ENCODE results near the gene SMARCB1.

SMARCB1 gene

DNA sequence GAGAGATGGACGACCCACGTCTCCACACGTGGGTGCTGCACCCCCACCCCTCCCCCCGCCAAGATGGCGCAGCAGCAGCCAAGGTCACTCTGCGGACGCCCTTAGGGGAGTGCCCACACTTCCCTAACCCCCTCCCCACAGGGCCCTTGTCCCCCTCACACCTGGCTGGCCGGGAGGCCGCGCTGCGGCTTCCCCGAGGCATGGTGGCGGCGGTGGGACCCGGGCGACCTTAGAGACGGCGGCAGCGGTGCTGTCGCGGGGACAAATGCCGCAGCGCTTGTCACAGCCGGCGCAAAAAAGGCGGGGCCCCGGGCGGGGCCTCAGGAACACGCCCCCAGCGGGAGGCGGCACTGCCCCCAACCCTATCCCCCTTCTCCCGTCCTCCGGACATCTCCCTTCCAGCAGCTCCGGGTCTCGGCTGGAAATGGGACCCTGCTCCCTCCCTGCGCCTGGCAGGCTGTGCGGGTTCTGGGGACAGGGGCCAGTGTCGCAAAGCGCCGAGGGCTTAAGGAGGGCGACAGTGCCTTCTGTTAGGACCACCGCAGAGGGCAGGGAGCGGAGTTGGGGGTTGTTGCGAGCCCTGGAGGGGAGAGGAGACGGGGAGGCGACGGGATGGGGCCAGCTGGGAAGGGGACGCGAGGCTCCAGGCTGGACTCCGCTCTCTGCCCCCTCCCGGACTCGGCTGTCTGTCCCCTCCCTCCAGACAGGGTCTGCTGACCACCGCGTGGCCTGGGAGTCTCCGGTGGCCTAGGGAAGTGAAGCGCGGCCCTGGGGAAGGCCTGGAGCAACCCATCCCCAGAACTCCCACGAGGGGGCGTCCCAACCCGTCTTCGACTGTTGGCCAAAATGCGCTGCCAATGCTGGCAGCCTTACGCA, 18.9 kb upstream of the SMARCB1 start, which contains the start of gene CHCHD10:
Gene CHCHD10 (minus strand): TSS at position 300 of the 876 bp plus-strand sequence. CDS start 98 bp downstream, at position 202.
- Histone ChIP-seq H2BK15ac (replicated peaks; ENCODE audit: low read depth) (no peak within 1 kb of the TSS), H3K79me1 (ENCODE audit: low read length) (peaks cover 4% of the 10 kb centered on the region), H3K27ac (ENCODE audit: low read depth, low read length) (peak within 1 kb of the TSS; percentile 15), H3K27me3 (ENCODE audit: insufficient read depth, low read length, poor library complexity) (no peaks in the 10 kb centered on the region), H2BK5ac (ENCODE audit: low read length) (peak within 1 kb of the TSS; percentile 26), H3K9ac (ENCODE audit: low read length) (peak within 1 kb of the TSS; percentile 83), H3K4me3 (ENCODE audit: low read length) (peak within 1 kb of the TSS; percentile 80), H3K4me1 (ENCODE audit: control insufficient read depth, low read depth, low read length) (peaks cover 11% of the 10 kb centered on the region), H3K56ac (ENCODE audit: low read length) (peak within 1 kb of the TSS; percentile 98), H4K5ac (ENCODE audit: low read length) (no peak within 1 kb of the TSS), H3K79me2 (ENCODE audit: control insufficient read depth, insufficient read depth, low read length) (no peaks in the 10 kb centered on the region), H3K36me3 (ENCODE audit: control insufficient read depth, insufficient read depth, low read length) (no peaks in the 10 kb centered on the region), H3K18ac (ENCODE audit: low read length) (peak within 1 kb of the TSS; percentile 82), H2AK5ac (ENCODE audit: low read length) (peak within 1 kb of the TSS; percentile 20), H3K4ac (ENCODE audit: low read depth, low read length) (peak within 1 kb of the TSS; percentile 82), H2BK120ac (ENCODE audit: low read depth, low read length) (no peak within 1 kb of the TSS), H3K23ac (ENCODE audit: low read length) (no peak within 1 kb of the TSS), H4K8ac (ENCODE audit: low read depth, low read length) (no peak within 1 kb of the TSS), H3K4me2 (ENCODE audit: low read length) (peak within 1 kb of the TSS; percentile 100)
- WGBS (ENCODE audit: extremely low coverage, insufficient coverage, low lambda C conversion rate): no CpG with 5 or more reads among the region's 63 CpGs
- DNase-seq: peak; percentile 92

DNA sequence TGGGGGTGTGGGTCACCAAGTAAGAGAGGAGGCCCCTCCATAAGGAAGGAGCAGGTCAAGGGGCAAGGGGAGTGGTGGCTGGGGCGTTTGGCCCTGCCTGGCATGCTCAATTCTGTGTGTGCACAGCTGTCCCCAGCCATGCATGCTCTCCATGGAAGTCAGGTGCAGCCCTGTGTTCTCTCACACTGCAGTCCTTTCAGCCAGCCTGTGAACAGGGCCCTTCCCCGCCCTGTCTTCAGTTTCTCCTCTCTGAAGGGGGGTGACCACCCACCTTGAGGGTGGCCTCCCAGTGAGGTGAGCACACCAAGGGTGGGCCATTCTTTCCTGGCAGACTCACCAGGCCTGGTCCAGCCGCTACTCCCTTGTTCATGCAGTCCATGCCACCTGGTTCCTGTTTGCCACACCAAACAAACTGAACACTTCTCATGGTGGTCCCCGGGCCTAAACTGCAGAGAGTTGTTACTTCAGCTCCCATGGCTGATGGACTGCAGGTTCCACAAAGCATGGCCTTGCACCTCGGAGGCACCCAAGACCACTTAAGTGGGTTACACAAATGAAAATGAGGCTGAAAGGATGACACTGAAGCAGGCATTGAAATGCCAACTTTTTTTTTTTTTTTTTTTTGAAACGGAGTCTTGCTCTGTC, 17.3 kb upstream of the SMARCB1 start:
- H4K8ac ChIP-seq (ENCODE audit: low read depth, low read length): no peak overlapping the region
- no peak overlapping the region for H3K9ac ChIP-seq (ENCODE audit: low read length)
- H3K4me2 ChIP-seq (ENCODE audit: low read length): no peak overlapping the region
- peaks cover 4% of the 10 kb centered on the region for H3K4me1 ChIP-seq (ENCODE audit: control insufficient read depth, low read depth, low read length)
- no peak overlapping the region for H2AK5ac ChIP-seq (ENCODE audit: low read length)
- no peaks in the 10 kb centered on the region for H3K36me3 ChIP-seq (ENCODE audit: control insufficient read depth, insufficient read depth, low read length)
- no peak overlapping the region for H3K27ac ChIP-seq (ENCODE audit: low read depth, low read length)
- peak overlapping the region; percentile 10 for H3K56ac ChIP-seq (ENCODE audit: low read length)
- H3K79me2 ChIP-seq (ENCODE audit: control insufficient read depth, insufficient read depth, low read length): no peaks in the 10 kb centered on the region
- WGBS (ENCODE audit: extremely low coverage, insufficient coverage, low lambda C conversion rate): no CpG with 5 or more reads among the region's 6 CpGs
- H3K23ac ChIP-seq (ENCODE audit: low read length): no peak overlapping the region
- no peak overlapping the region for H2BK5ac ChIP-seq (ENCODE audit: low read length)
- H2BK120ac ChIP-seq (ENCODE audit: low read depth, low read length): no peak overlapping the region
- no peak overlapping the region for H2BK15ac ChIP-seq (replicated peaks; ENCODE audit: low read depth)
- H4K5ac ChIP-seq (ENCODE audit: low read length): no peak overlapping the region
- H3K4me3 ChIP-seq (ENCODE audit: low read length): no peak overlapping the region
- H3K18ac ChIP-seq (ENCODE audit: low read length): no peak overlapping the region
- H3K27me3 ChIP-seq (ENCODE audit: insufficient read depth, low read length, poor library complexity): peaks cover 3% of the 10 kb centered on the region
- no peak overlapping the region for H3K4ac ChIP-seq (ENCODE audit: low read depth, low read length)
- H3K79me1 ChIP-seq (ENCODE audit: low read length): peaks cover 4% of the 10 kb centered on the region
- no peak for DNase-seq

DNA sequence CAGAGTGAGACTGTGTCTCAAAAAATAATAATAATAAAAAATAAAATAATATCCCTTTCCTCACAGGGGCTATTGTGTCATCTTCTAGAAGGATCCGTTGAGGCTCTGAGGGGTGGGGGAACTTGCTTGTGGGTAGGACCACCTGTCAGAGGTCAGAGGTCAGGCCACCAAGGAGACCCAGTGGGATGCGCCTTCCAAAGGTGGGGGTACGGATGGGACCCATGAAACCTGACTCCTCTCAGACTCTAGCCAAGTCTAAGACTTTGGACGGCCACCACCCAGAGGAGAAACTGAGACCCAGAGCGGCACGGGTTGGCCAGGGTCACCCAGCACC, 14.5 kb upstream of the SMARCB1 start:
- no peaks in the 10 kb centered on the region for H3K36me3 ChIP-seq (ENCODE audit: control insufficient read depth, insufficient read depth, low read length)
- H3K56ac ChIP-seq (ENCODE audit: low read length): peak overlapping the region; percentile 83
- H3K4ac ChIP-seq (ENCODE audit: low read depth, low read length): no peak overlapping the region
- whole genome bisulfite sequencing (ENCODE audit: extremely low coverage, insufficient coverage, low lambda C conversion rate): no CpG with 5 or more reads among the region's 6 CpGs
- H3K18ac ChIP-seq (ENCODE audit: low read length): peak overlapping the region; percentile 64
- no peaks in the 10 kb centered on the region for H3K79me2 ChIP-seq (ENCODE audit: control insufficient read depth, insufficient read depth, low read length)
- H3K9ac ChIP-seq (ENCODE audit: low read length): peak overlapping the region; percentile 66
- H3K4me3 ChIP-seq (ENCODE audit: low read length): no peak overlapping the region
- no peak overlapping the region for H2BK120ac ChIP-seq (ENCODE audit: low read depth, low read length)
- no peak overlapping the region for H2BK5ac ChIP-seq (ENCODE audit: low read length)
- no peak overlapping the region for H4K8ac ChIP-seq (ENCODE audit: low read depth, low read length)
- H4K5ac ChIP-seq (ENCODE audit: low read length): no peak overlapping the region
- no peak overlapping the region for H2AK5ac ChIP-seq (ENCODE audit: low read length)
- H3K4me2 ChIP-seq (ENCODE audit: low read length): peak overlapping the region; percentile 39
- H2BK15ac ChIP-seq (replicated peaks; ENCODE audit: low read depth): no peak overlapping the region
- no peaks in the 10 kb centered on the region for H3K79me1 ChIP-seq (ENCODE audit: low read length)
- no peak overlapping the region for H3K23ac ChIP-seq (ENCODE audit: low read length)
- no peak overlapping the region for H3K27ac ChIP-seq (ENCODE audit: low read depth, low read length)
- H3K27me3 ChIP-seq (ENCODE audit: insufficient read depth, low read length, poor library complexity): peaks cover 3% of the 10 kb centered on the region
- DNase-seq: no peak
- peaks cover 3% of the 10 kb centered on the region for H3K4me1 ChIP-seq (ENCODE audit: control insufficient read depth, low read depth, low read length)

DNA sequence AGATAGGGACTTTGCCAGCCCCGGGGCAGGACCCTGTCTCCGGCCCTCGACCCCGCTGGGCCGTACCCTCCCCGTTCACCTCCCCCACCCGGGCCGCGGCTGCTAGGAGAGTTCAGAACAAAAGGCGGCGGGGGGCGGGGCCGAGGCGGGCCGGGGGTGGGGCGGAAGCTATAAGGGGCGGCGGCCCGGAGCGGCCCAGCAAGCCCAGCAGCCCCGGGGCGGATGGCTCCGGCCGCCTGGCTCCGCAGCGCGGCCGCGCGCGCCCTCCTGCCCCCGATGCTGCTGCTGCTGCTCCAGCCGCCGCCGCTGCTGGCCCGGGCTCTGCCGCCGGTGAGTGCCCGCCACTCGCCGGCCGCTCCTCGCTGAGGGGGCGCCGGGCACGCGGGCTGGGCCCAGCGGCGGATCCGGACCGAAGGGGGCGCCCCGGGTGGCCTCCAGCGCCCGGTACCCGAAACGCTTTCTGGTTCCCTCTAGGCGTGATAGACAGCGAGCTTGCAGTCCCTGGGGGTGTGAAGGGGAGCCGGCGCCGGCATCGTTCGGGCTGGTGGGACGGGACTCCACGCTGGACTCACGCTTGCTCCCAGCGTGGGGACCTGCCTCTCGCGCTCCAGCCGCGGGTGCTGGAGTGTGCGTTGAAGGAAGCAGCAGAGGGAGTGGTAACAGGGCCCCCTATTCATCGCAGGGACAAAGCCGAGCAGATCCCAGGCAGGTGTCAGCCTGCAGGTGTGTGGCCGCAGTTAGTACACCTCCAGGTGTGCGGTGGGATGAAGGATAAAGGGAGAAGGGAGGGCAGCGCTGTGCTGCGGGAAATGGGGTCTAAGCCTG, 13.9 kb upstream of the SMARCB1 start, which contains the start of gene MMP11:
Gene MMP11 (plus strand): TSS at position 201 of the 825 bp plus-strand sequence. CDS start 22 bp downstream, at position 223.
- no peak within 1 kb of the TSS for H4K5ac ChIP-seq (ENCODE audit: low read length)
- H3K4ac ChIP-seq (ENCODE audit: low read depth, low read length): no peak within 1 kb of the TSS
- no peak within 1 kb of the TSS for H2BK15ac ChIP-seq (replicated peaks; ENCODE audit: low read depth)
- peaks cover 3% of the 10 kb centered on the region for H3K27me3 ChIP-seq (ENCODE audit: insufficient read depth, low read length, poor library complexity)
- H3K4me1 ChIP-seq (ENCODE audit: control insufficient read depth, low read depth, low read length): peaks cover 3% of the 10 kb centered on the region
- H3K36me3 ChIP-seq (ENCODE audit: control insufficient read depth, insufficient read depth, low read length): no peaks in the 10 kb centered on the region
- peak within 1 kb of the TSS; percentile 15 for H3K4me3 ChIP-seq (ENCODE audit: low read length)
- no peak within 1 kb of the TSS for H4K8ac ChIP-seq (ENCODE audit: low read depth, low read length)
- H3K79me1 ChIP-seq (ENCODE audit: low read length): no peaks in the 10 kb centered on the region
- H2BK120ac ChIP-seq (ENCODE audit: low read depth, low read length): no peak within 1 kb of the TSS
- H3K9ac ChIP-seq (ENCODE audit: low read length): peak within 1 kb of the TSS; percentile 72
- peak within 1 kb of the TSS; percentile 38 for H2AK5ac ChIP-seq (ENCODE audit: low read length)
- peak within 1 kb of the TSS; percentile 66 for H3K23ac ChIP-seq (ENCODE audit: low read length)
- peak within 1 kb of the TSS; percentile 66 for H3K18ac ChIP-seq (ENCODE audit: low read length)
- peak within 1 kb of the TSS; percentile 89 for H3K56ac ChIP-seq (ENCODE audit: low read length)
- no peak within 1 kb of the TSS for H2BK5ac ChIP-seq (ENCODE audit: low read length)
- DNase-seq: peak; percentile 58
- no CpG with 5 or more reads among the region's 79 CpGs for WGBS (ENCODE audit: extremely low coverage, insufficient coverage, low lambda C conversion rate)
- no peak within 1 kb of the TSS for H3K27ac ChIP-seq (ENCODE audit: low read depth, low read length)
- H3K79me2 ChIP-seq (ENCODE audit: control insufficient read depth, insufficient read depth, low read length): no peaks in the 10 kb centered on the region
- H3K4me2 ChIP-seq (ENCODE audit: low read length): peak within 1 kb of the TSS; percentile 56

DNA sequence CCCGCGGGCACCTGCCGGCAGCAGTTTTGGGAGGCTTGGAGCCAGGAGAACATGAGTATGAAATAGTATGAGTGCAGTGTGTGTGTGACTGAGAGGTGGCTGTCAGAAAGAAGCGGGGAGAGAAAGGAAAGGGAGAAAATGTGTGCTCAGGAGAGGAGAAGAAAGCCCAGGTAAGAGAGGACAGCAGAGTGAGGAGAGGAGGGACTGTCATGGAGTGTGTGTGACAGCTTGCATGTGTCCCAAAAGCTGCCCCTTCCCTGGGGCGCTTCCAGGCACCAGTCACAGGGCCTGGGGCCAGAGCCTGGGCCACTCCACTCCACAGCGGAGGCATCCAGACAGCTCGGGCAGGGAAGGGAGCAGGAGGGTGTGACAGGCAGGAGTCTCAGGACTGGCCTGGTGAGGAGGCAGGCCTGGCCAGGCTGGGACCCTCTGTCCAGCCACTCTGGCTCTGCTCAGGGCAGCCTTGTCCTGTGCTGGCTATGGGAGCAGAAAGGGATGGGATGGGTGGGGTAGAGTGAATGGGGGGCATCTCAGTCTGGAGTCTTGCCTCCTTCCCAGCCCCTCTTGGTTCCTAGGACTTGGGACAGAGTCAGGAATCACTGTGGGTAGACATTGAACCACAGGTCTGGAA, 13.2 kb upstream of the SMARCB1 start:
- H3K79me2 ChIP-seq (ENCODE audit: control insufficient read depth, insufficient read depth, low read length): no peaks in the 10 kb centered on the region
- H4K8ac ChIP-seq (ENCODE audit: low read depth, low read length): no peak overlapping the region
- H3K27me3 ChIP-seq (ENCODE audit: insufficient read depth, low read length, poor library complexity): peaks cover 3% of the 10 kb centered on the region
- no peak overlapping the region for H3K18ac ChIP-seq (ENCODE audit: low read length)
- H2AK5ac ChIP-seq (ENCODE audit: low read length): peak overlapping the region; percentile 38
- no peak overlapping the region for H2BK5ac ChIP-seq (ENCODE audit: low read length)
- H3K79me1 ChIP-seq (ENCODE audit: low read length): no peaks in the 10 kb centered on the region
- H3K56ac ChIP-seq (ENCODE audit: low read length): peak overlapping the region; percentile 89
- no peak overlapping the region for H3K4me3 ChIP-seq (ENCODE audit: low read length)
- no peak overlapping the region for H3K4ac ChIP-seq (ENCODE audit: low read depth, low read length)
- H3K23ac ChIP-seq (ENCODE audit: low read length): peak overlapping the region; percentile 66
- DNase-seq: no peak
- H3K9ac ChIP-seq (ENCODE audit: low read length): peak overlapping the region; percentile 72
- no peak overlapping the region for H3K27ac ChIP-seq (ENCODE audit: low read depth, low read length)
- H2BK120ac ChIP-seq (ENCODE audit: low read depth, low read length): no peak overlapping the region
- no peaks in the 10 kb centered on the region for H3K36me3 ChIP-seq (ENCODE audit: control insufficient read depth, insufficient read depth, low read length)
- H3K4me1 ChIP-seq (ENCODE audit: control insufficient read depth, low read depth, low read length): peaks cover 3% of the 10 kb centered on the region
- H4K5ac ChIP-seq (ENCODE audit: low read length): no peak overlapping the region
- no peak overlapping the region for H2BK15ac ChIP-seq (replicated peaks; ENCODE audit: low read depth)
- peak overlapping the region; percentile 56 for H3K4me2 ChIP-seq (ENCODE audit: low read length)
- WGBS (ENCODE audit: extremely low coverage, insufficient coverage, low lambda C conversion rate): no CpG with 5 or more reads among the region's 7 CpGs
